B cell (primary cell): ENCODE results near the gene TRAF3. TPM values are rescaled to one million over a fixed set of nuclear protein-coding genes. Genes with fewer than 3 reads are reported as not detected.

Experiments
- ATAC-seq: fragments of 200-7000 bp; cut with Tn5 transposase; one replicate; pipeline ENCODE4 v1.10.0; 2021; ENCODE audit warnings: low read depth, mild to moderate bottlenecking, moderate number of reproducible peaks, moderate library complexity
- CTCF ChIA-PET: fragments of 350-600 bp; sonication (Branson Sonifier 250); formaldehyde crosslinking; loops from one replicate; lab custom pipeline; 2021; ENCODE audit warnings: antibody characterized with exemption, inconsistent platforms; lab: Charles Lee
- POLR2A ChIA-PET: fragments of 350-600 bp; sonication (Branson Sonifier 250); formaldehyde crosslinking; loops from one replicate; lab custom pipeline; 2021; ENCODE audit warnings: antibody characterized with exemption; lab: Charles Lee
- DNase-seq: peaks from one replicate; pipeline ENCODE4 v3.0.0; 2013
- H2AFZ ChIP-seq: 2 replicates; pipeline ENCODE4 v1.6.1; 2012; ENCODE audit warnings: mild to moderate bottlenecking, low read depth, low read length; ENCODE audit not compliant: insufficient read depth, poor library complexity, severe bottlenecking
- H3K27ac ChIP-seq, 2 donors: 1 replicate in 1 of 2; 2 replicates in 1 of 2; pipeline ENCODE4 v1.5.1; 2012 to 2013; ENCODE audit warnings: low read length in 2 of 2, mild to moderate bottlenecking in 2 of 2, moderate library complexity in 1 of 2
- H3K27me3 ChIP-seq, 4 experiments: fragments of 200-600 bp in 1 of 4; sonication (generic) in 1 of 4; replicated peaks in 1 of 4; 1 replicate in 2 of 4; 2 replicates in 2 of 4; pipeline versions ENCODE4 v1.6.1 to v1.7.0; 2013 to 2016; ENCODE audit warnings: low read length in 3 of 4, mild to moderate bottlenecking in 2 of 4, mixed read lengths in 1 of 4, moderate library complexity in 1 of 4; ENCODE audit not compliant: insufficient read depth in 4 of 4, control insufficient read depth in 3 of 4; ENCODE audit errors: control extremely low read depth in 1 of 4
- H3K36me3 ChIP-seq, 2 experiments: replicated peaks in 1 of 2; 1 replicate in 1 of 2; 2 replicates in 1 of 2; pipeline versions ENCODE4 v1.6.1 to v1.7.1; 2013; ENCODE audit warnings: low read length in 1 of 2; ENCODE audit not compliant: insufficient read depth in 2 of 2, control insufficient read depth in 1 of 2; ENCODE audit errors: control extremely low read depth in 1 of 2, extremely low read depth in 1 of 2
- H3K4me1 ChIP-seq, 2 donors: fragments of 200-600 bp in 1 of 2; sonication (generic) in 1 of 2; 1 replicate in 1 of 2; 2 replicates in 1 of 2; pipeline versions ENCODE4 v1.5.1 to v1.6.1; 2013 to 2017; ENCODE audit warnings: low read length in 2 of 2; ENCODE audit not compliant: control insufficient read depth in 2 of 2, insufficient read depth in 2 of 2
- H3K4me2 ChIP-seq: replicated peaks from 2 replicates; pipeline ENCODE3; 2012; ENCODE audit warnings: mild to moderate bottlenecking, low read depth, low read length; ENCODE audit not compliant: poor library complexity, severe bottlenecking
- H3K4me3 ChIP-seq, 5 experiments: fragments of 200-600 bp in 1 of 5; sonication (generic) in 1 of 5; 1 replicate in 3 of 5; 2 replicates in 2 of 5; pipeline versions ENCODE4 v1.5.1 to v1.7.0; 2011 to 2016; ENCODE audit warnings: low read length in 4 of 5, mild to moderate bottlenecking in 4 of 5, low read depth in 2 of 5, control low read depth in 1 of 5, moderate library complexity in 1 of 5; ENCODE audit not compliant: insufficient read depth in 1 of 5; ENCODE audit errors: control extremely low read depth in 1 of 5, extremely low read depth in 1 of 5
- H3K79me2 ChIP-seq: fragments of 200-600 bp; sonication (generic); one replicate; pipeline ENCODE4 v1.6.0; 2016; ENCODE audit warnings: low read length; ENCODE audit not compliant: control insufficient read depth, insufficient read depth
- H3K9ac ChIP-seq: fragments of 200-600 bp; sonication (generic); 2 replicates; pipeline ENCODE4 v1.6.1; 2017; ENCODE audit warnings: mild to moderate bottlenecking, low read length, moderate library complexity
- H3K9me3 ChIP-seq, 3 donors: one replicate each; pipeline versions ENCODE4 v1.6.1 to v1.7.1; 2013; ENCODE audit warnings: low read length in 2 of 3; ENCODE audit not compliant: control insufficient read depth in 2 of 3, insufficient read depth in 1 of 3; ENCODE audit errors: control extremely low read depth in 1 of 3
- H4K20me1 ChIP-seq: 2 replicates; pipeline ENCODE4 v1.6.0; 2012; ENCODE audit warnings: mild to moderate bottlenecking, low read length; ENCODE audit not compliant: insufficient read depth, control insufficient read depth, poor library complexity, severe bottlenecking
- H3K27ac Mint-ChIP-seq: one replicate; pipeline ENCODE4 v1.8.0; 2021; ENCODE audit warnings: mixed read lengths
- H3K27me3 Mint-ChIP-seq: one replicate; pipeline ENCODE4 v1.8.0; 2021; ENCODE audit warnings: mixed read lengths
- H3K4me1 Mint-ChIP-seq: one replicate; pipeline ENCODE4 v1.8.0; 2021; ENCODE audit warnings: mixed read lengths
- H3K4me3 Mint-ChIP-seq: one replicate; pipeline ENCODE4 v1.8.0; 2021; ENCODE audit warnings: mixed read lengths
- H3K9me3 Mint-ChIP-seq: one replicate; pipeline ENCODE4 v1.8.0; 2022; ENCODE audit warnings: mixed read lengths; ENCODE audit not compliant: insufficient read depth
- CTCF ChIP-seq: fragments of 200-600 bp; IDR thresholded peaks from one replicate; pipeline ENCODE4 v1.8.0; 2022; ENCODE audit warnings: antibody characterized with exemption, mild to moderate bottlenecking
- EZH2 ChIP-seq: IDR thresholded peaks from 2 replicates; pipeline ENCODE4 v1.6.1; 2012; ENCODE audit warnings: borderline replicate concordance, low read depth, mild to moderate bottlenecking, moderate library complexity, low read length; ENCODE audit not compliant: insufficient read depth, poor library complexity, severe bottlenecking
- WGBS: methylation state at CpG from one replicate; pipeline ENCODE4 v1.1.5; 2013; ENCODE audit warnings: missing lambda C conversion rate; ENCODE audit not compliant: insufficient coverage; 5-methylcytosine and 5-hydroxymethylcytosine counted together
- intact Hi-C: fragments of 100-400 bp; cut with micrococcal nuclease; formaldehyde crosslinking; loops from one replicate; pipeline ENCODE4 v1.10.0; 2022
- polyA plus RNA-seq: library from polyadenylated mRNA; depleted of rRNA; stranded (reverse); fragments of >200 nt; gene quantifications from 2 replicates; pipeline ENCODE4 v1.2.3, GENCODE V29; 2012
- total RNA-seq, 2 donors: library from RNA; stranded (reverse); fragments of 120-200 nt in 1 of 2; gene quantifications; 1 replicate in 1 of 2; 2 replicates in 1 of 2; pipeline versions ENCODE4 v1.2.3 to v1.2.4, GENCODE V29; 2013 to 2022

Gene TRAF3
- total and polyA plus RNA-seq, 2 donors (not counting 1 experiment from before 2014, with no cell fraction given): 42.8 to 89.8 TPM

GRCh38 chr14:102833341-102833740 is 56.1 kb downstream of the TRAF3 start:
- Mint-ChIP-seq H3K27me3 (no peaks in the 10 kb centered on the region), H3K27ac (no peak overlapping the region), H3K9me3 (no peaks in the 10 kb centered on the region), H3K4me3 (no peak overlapping the region), H3K4me1 (peaks cover 33% of the 10 kb centered on the region)
- no peak overlapping the region for H3K9ac ChIP-seq
- ChIA-PET POLR2A (no interaction called here), CTCF (no interaction called here)
- H3K27ac ChIP-seq: no peak overlapping the region
- 100% methylated on average over 4 of the region's 7 CpGs for WGBS
- peaks cover 65% of the 10 kb centered on the region for H4K20me1 ChIP-seq
- intact Hi-C loops: loop anchor here (5.0 kb wide), 1 partner anchor 34 kb away; no protein-coding TSS in a partner anchor
- H3K4me3 ChIP-seq: no peak overlapping the region
- H3K4me2 ChIP-seq: no peak overlapping the region
- no peak overlapping the region for H2AFZ ChIP-seq
- peaks cover 94% of the 10 kb centered on the region for H3K79me2 ChIP-seq
- DNase-seq: no peak
- peaks cover 12 to 47% of the 10 kb centered on the region in 2 experiments for H3K36me3 ChIP-seq
- H3K4me1 ChIP-seq: peaks cover 0 to 3% of the 10 kb centered on the region in 2 donors
- ATAC-seq: no peak
- no peaks in the 10 kb centered on the region for H3K27me3 ChIP-seq
- no peak for TF ChIP-seq CTCF
- no peak for TF ChIP-seq EZH2
- no peaks in the 10 kb centered on the region for H3K9me3 ChIP-seq

GRCh38 chr14:102833991-102834390 is 56.7 kb downstream of the TRAF3 start:
- ATAC-seq: no peak

More at GRCh38 chr14:102833991-102834390, 56.7 kb downstream of the TRAF3 start:
- ChIA-PET CTCF (no interaction called here), POLR2A (no interaction called here)
- no peaks in the 10 kb centered on the region for H3K27me3 ChIP-seq
- Mint-ChIP-seq H3K27me3 (no peaks in the 10 kb centered on the region), H3K4me1 (peaks cover 29% of the 10 kb centered on the region), H3K27ac (no peak overlapping the region), H3K9me3 (no peaks in the 10 kb centered on the region), H3K4me3 (no peak overlapping the region)
- H3K36me3 ChIP-seq: peaks cover 12 to 47% of the 10 kb centered on the region in 2 experiments
- DNase-seq: no peak
- H3K4me1 ChIP-seq: peaks cover 0 to 3% of the 10 kb centered on the region in 2 donors
- 94% methylated on average over 7 of the region's 9 CpGs for WGBS
- H3K4me3 ChIP-seq: no peak overlapping the region
- intact Hi-C loops: loop anchor here (5.0 kb wide), 1 partner anchor 33 kb away; no protein-coding TSS in a partner anchor
- H3K27ac ChIP-seq: no peak overlapping the region
- peaks cover 93% of the 10 kb centered on the region for H3K79me2 ChIP-seq
- H2AFZ ChIP-seq: no peak overlapping the region
- no peaks in the 10 kb centered on the region for H3K9me3 ChIP-seq
- no peak overlapping the region for H3K4me2 ChIP-seq
- TF ChIP-seq EZH2 (no peak), CTCF (no peak)
- H3K9ac ChIP-seq: no peak overlapping the region
- H4K20me1 ChIP-seq: peaks cover 59% of the 10 kb centered on the region
